GM23338 (cell line): Measurements from ENCODE around the gene EXOC4. TPM values are rescaled to one million over a fixed set of nuclear protein-coding genes. Genes with fewer than 3 reads are reported as not detected.

ENCODE experiments used
- ATAC-seq: fragments of 200-7000 bp; cut with Tn5 transposase; 3 replicates; pipeline ENCODE4 v1.9.1; 2020
- DNase-seq: peaks from one replicate; pipeline ENCODE4 v3.0.0-alpha.2; 2015; ENCODE audit warnings: low spot score
- H2AFZ ChIP-seq: fragments of 200-600 bp; sonication (generic); 2 replicates; pipeline ENCODE4 v1.8.0; 2016; ENCODE audit warnings: antibody characterized with exemption, mild to moderate bottlenecking, moderate library complexity
- H3F3A ChIP-seq: fragments of 200-600 bp; sonication (generic); replicated peaks from 2 replicates; pipeline ENCODE4 v1.8.0; 2017; ENCODE audit warnings: antibody characterized with exemption, mixed run types, low read depth
- H3K27ac ChIP-seq: fragments of 200-600 bp; sonication (generic); 2 replicates; pipeline ENCODE4 v1.6.1; 2016; ENCODE audit warnings: low read depth
- H3K27me3 ChIP-seq: fragments of 200-600 bp; sonication (generic); 2 replicates; pipeline ENCODE4 v1.8.0; 2016; ENCODE audit warnings: mild to moderate bottlenecking, mixed run types, moderate library complexity; ENCODE audit not compliant: insufficient read depth
- H3K36me3 ChIP-seq: fragments of 200-600 bp; sonication (generic); 2 replicates; pipeline ENCODE4 v1.8.0; 2016; ENCODE audit warnings: mild to moderate bottlenecking; ENCODE audit not compliant: insufficient read depth
- H3K4me1 ChIP-seq: fragments of 200-600 bp; sonication (generic); 2 replicates; pipeline ENCODE4 v1.8.0; 2016; ENCODE audit warnings: mild to moderate bottlenecking, moderate library complexity; ENCODE audit not compliant: insufficient read depth
- H3K4me2 ChIP-seq: fragments of 200-600 bp; sonication (generic); 2 replicates; pipeline ENCODE4 v1.7.1; 2017; ENCODE audit warnings: mixed run types
- H3K4me3 ChIP-seq: fragments of 200-600 bp; sonication (generic); 2 replicates; pipeline ENCODE4 v1.6.1; 2016; ENCODE audit warnings: mixed run types
- H3K79me2 ChIP-seq: fragments of 200-600 bp; sonication (generic); replicated peaks from 2 replicates; pipeline ENCODE4 v1.8.0; 2017; ENCODE audit warnings: mild to moderate bottlenecking; ENCODE audit not compliant: insufficient read depth
- H3K9me2 ChIP-seq: fragments of 200-600 bp; sonication (generic); 2 replicates; pipeline ENCODE4 v1.8.0; 2017; ENCODE audit not compliant: insufficient read depth
- H4K20me1 ChIP-seq: fragments of 200-600 bp; sonication (generic); replicated peaks from 2 replicates; pipeline ENCODE4 v1.8.0; 2017; ENCODE audit warnings: mild to moderate bottlenecking; ENCODE audit not compliant: insufficient read depth
- H3K27ac Mint-ChIP-seq: 2 replicates; pipeline ENCODE4 v1.8.0; 2020; ENCODE audit warnings: inconsistent platforms, mild to moderate bottlenecking, moderate library complexity, mixed read lengths
- H3K27me3 Mint-ChIP-seq: 3 replicates; pipeline ENCODE4 v1.8.0; 2022; ENCODE audit warnings: low read depth, mild to moderate bottlenecking, moderate library complexity, mixed read lengths, inconsistent platforms; ENCODE audit not compliant: insufficient read depth, poor library complexity
- H3K36me3 Mint-ChIP-seq: 3 replicates; pipeline ENCODE4 v1.8.0; 2021; ENCODE audit warnings: low read depth, mild to moderate bottlenecking, inconsistent platforms, moderate library complexity, mixed read lengths
- H3K4me1 Mint-ChIP-seq: 3 replicates; pipeline ENCODE4 v1.8.0; 2020; ENCODE audit warnings: mild to moderate bottlenecking, inconsistent platforms, mixed read lengths
- H3K4me3 Mint-ChIP-seq: 3 replicates; pipeline ENCODE4 v1.8.0; 2021; ENCODE audit warnings: moderate library complexity, mild to moderate bottlenecking, inconsistent platforms, mixed read lengths
- H3K9me3 Mint-ChIP-seq: 3 replicates; pipeline ENCODE4 v1.8.0; 2020; ENCODE audit warnings: moderate library complexity, mild to moderate bottlenecking, inconsistent platforms, mixed read lengths
- CREB1 ChIP-seq: fragments of 250-450 bp; sonication (Bioruptor Pico); IDR thresholded peaks from 2 replicates; pipeline ENCODE4 v1.5.0; 2020; ENCODE audit warnings: low read depth, mild to moderate bottlenecking, moderate library complexity
- CTCF ChIP-seq, 2 experiments: fragments of 200-600 bp in 1 of 2; sonication (generic) in 1 of 2; conservative IDR thresholded peaks; 2 replicates each; pipeline versions ENCODE4 v1.5.1 to v1.6.1; 2016 to 2017; ENCODE audit warnings: antibody characterized with exemption in 2 of 2, low read depth in 2 of 2, mild to moderate bottlenecking in 2 of 2, moderate library complexity in 1 of 2
- ETS1 ChIP-seq: IDR thresholded peaks from 2 replicates; pipeline ENCODE4 v1.6.1; 2016; ENCODE audit warnings: antibody characterized with exemption
- EZH2 ChIP-seq: fragments of 200-600 bp; sonication (generic); IDR thresholded peaks from one replicate; pipeline ENCODE4 v1.8.0; 2017; ENCODE audit warnings: antibody characterized with exemption, mild to moderate bottlenecking, low read depth; ENCODE audit not compliant: unreplicated experiment
- EZH2phosphoT487 ChIP-seq: fragments of 200-600 bp; sonication (generic); IDR thresholded peaks from one replicate; pipeline ENCODE4 v1.8.1; 2018; ENCODE audit warnings: antibody characterized with exemption; ENCODE audit not compliant: unreplicated experiment
- JUNB ChIP-seq: IDR thresholded peaks from one replicate; pipeline ENCODE4 v1.6.1; 2016; ENCODE audit warnings: antibody characterized with exemption; ENCODE audit not compliant: unreplicated experiment
- NANOG ChIP-seq: IDR thresholded peaks from 2 replicates; pipeline ENCODE4 v1.6.1; 2016; ENCODE audit warnings: antibody characterized with exemption, borderline replicate concordance
- POLR2AphosphoS5 ChIP-seq: IDR thresholded peaks from 2 replicates; pipeline ENCODE4 v1.6.1; 2016; ENCODE audit warnings: antibody characterized with exemption, low read depth
- REST ChIP-seq: IDR thresholded peaks from one replicate; pipeline ENCODE4 v1.6.1; 2018; ENCODE audit warnings: antibody characterized with exemption; ENCODE audit not compliant: unreplicated experiment
- STAT1 ChIP-seq: IDR thresholded peaks from one replicate; pipeline ENCODE4 v1.6.1; 2016; ENCODE audit warnings: antibody characterized with exemption; ENCODE audit not compliant: unreplicated experiment
- ZNF114 ChIP-seq: fragments of 250-450 bp; sonication (Bioruptor Pico); IDR thresholded peaks from 2 replicates; pipeline ENCODE4 v1.5.0; 2020; ENCODE audit warnings: mild to moderate bottlenecking, moderate library complexity
- ZNF331 ChIP-seq: fragments of 250-450 bp; sonication (Bioruptor Pico); IDR thresholded peaks from 2 replicates; pipeline ENCODE4 v1.5.0; 2020; ENCODE audit warnings: low read depth, mild to moderate bottlenecking, moderate library complexity
- polyA plus RNA-seq: library from polyadenylated mRNA; unstranded; fragments of >200 nt; fragmentation: Nextera tagmentation; extraction: Ambion mirVana; gene quantifications from 2 replicates; pipeline ENCODE4 v1.2.1, GENCODE V29; 2016
- total RNA-seq: library from RNA; depleted of rRNA; stranded (reverse); fragments of >200 nt; shearing (Covaris generic); gene quantifications from 2 replicates; pipeline ENCODE4 v1.2.3, GENCODE V29; 2014

Gene EXOC4
- total and polyA plus RNA-seq, 2 experiments from 2014 or later = 37.5 to 52.7 TPM

GRCh38 chr7:133582766-133583523 is 330.1 kb downstream of the EXOC4 start (continued):
- no peak for TF ChIP-seq REST
- TF ChIP-seq EZH2 = no peak
- TF ChIP-seq CTCF (conservative IDR thresholded peaks at IDR 0.05; ENCODE audit: low read depth in 2 of 2) = no peak
- TF ChIP-seq ZNF114 (CRISPR knock-in tag) = no peak
- no peak for TF ChIP-seq POLR2AphosphoS5
- no peak for TF ChIP-seq JUNB
- TF ChIP-seq ETS1 = no peak
- TF ChIP-seq EZH2phosphoT487 = no peak
- no peak for TF ChIP-seq ZNF331 (CRISPR knock-in tag)

GRCh38 chr7:133583545-133584171 is 330.8 kb downstream of the EXOC4 start:
- no peaks in the 10 kb centered on the region for H3K27me3 ChIP-seq
- no peak for ATAC-seq
- Mint-ChIP-seq H3K4me3 (no peak overlapping the region), H3K4me1 (peaks cover 22% of the 10 kb centered on the region), H3K27me3 (no peaks in the 10 kb centered on the region), H3K27ac (peak overlapping the region; percentile 38), H3K9me3 (no peaks in the 10 kb centered on the region), H3K36me3 (peaks cover 2% of the 10 kb centered on the region; the same call in 1 of the 3 replicates)
- no peak overlapping the region for H3K27ac ChIP-seq
- H3K4me1 ChIP-seq = peaks cover 15% of the 10 kb centered on the region
- H3K4me2 ChIP-seq = no peak overlapping the region
- H3K4me3 ChIP-seq = no peak overlapping the region
- no peaks in the 10 kb centered on the region for H4K20me1 ChIP-seq
- no peaks in the 10 kb centered on the region for H3K79me2 ChIP-seq
- no peaks in the 10 kb centered on the region for H3F3A ChIP-seq
- no peak for DNase-seq
- H2AFZ ChIP-seq = no peak overlapping the region
- no peaks in the 10 kb centered on the region for H3K36me3 ChIP-seq
- H3K9me2 ChIP-seq = no peaks in the 10 kb centered on the region
- no peak for TF ChIP-seq NANOG
- TF ChIP-seq CREB1 = no peak
- TF ChIP-seq STAT1 = no peak
- TF ChIP-seq ETS1 = no peak
- no peak for TF ChIP-seq EZH2
